ENCODE data around the gene ZNF865. TPM values are rescaled to one million over a fixed set of nuclear protein-coding genes. Genes with fewer than 3 reads are reported as not detected.

ZNF865 gene
- polyA plus RNA-seq, 2 donors = 4.3 to 5.9 TPM

GRCh38 chr19:55596304-55596703, 9.1 kb upstream of the ZNF865 start:
- Histone ChIP-seq H3K9me3 (ENCODE audit: control insufficient read depth in 2 of 2, insufficient read depth in 1 of 2, low read depth in 1 of 2, low read length in 1 of 2) (no peaks in the 10 kb centered on the region), H3K27ac (ENCODE audit: low read depth in 2 of 2, low read length in 1 of 2) (no peak overlapping the region), H3K36me3 (ENCODE audit: control insufficient read depth in 2 of 2, insufficient read depth in 2 of 2, low read length in 1 of 2) (peaks cover 0 to 19% of the 10 kb centered on the region in 2 donors), H3K4me1 (ENCODE audit: control insufficient read depth in 2 of 2, insufficient read depth in 2 of 2, low read length in 1 of 2) (peaks cover 0 to 2% of the 10 kb centered on the region in 2 donors), H3K27me3 (ENCODE audit: control insufficient read depth in 1 of 2, insufficient read depth in 2 of 2, low read length in 2 of 2) (no peaks in the 10 kb centered on the region), H3K4me3 (ENCODE audit: low read depth in 1 of 2, low read length in 2 of 2) (no peak overlapping the region)
- WGBS, 2 donors = 94 to 96% methylated on average over 3 of the region's 3 CpGs

- peaks cover 0 to 18% of the 10 kb centered on the region in 2 donors for H3K36me3 ChIP-seq (ENCODE audit: control insufficient read depth in 2 of 2, insufficient read depth in 2 of 2, low read length in 1 of 2)
- WGBS, 2 donors = 95 to 96% methylated on average over 30 of the region's 30 CpGs
- H3K27me3 ChIP-seq (ENCODE audit: control insufficient read depth in 1 of 2, insufficient read depth in 2 of 2, low read length in 2 of 2) = no peaks in the 10 kb centered on the region
- H3K4me3 ChIP-seq (ENCODE audit: low read depth in 1 of 2, low read length in 2 of 2) = no peak overlapping the region
- peaks cover 0 to 2% of the 10 kb centered on the region in 2 donors for H3K4me1 ChIP-seq (ENCODE audit: control insufficient read depth in 2 of 2, insufficient read depth in 2 of 2, low read length in 1 of 2)
- no peaks in the 10 kb centered on the region for H3K9me3 ChIP-seq (ENCODE audit: control insufficient read depth in 2 of 2, insufficient read depth in 1 of 2, low read depth in 1 of 2, low read length in 1 of 2)
- H3K27ac ChIP-seq (ENCODE audit: low read depth in 2 of 2, low read length in 1 of 2) = no peak overlapping the region
These were observed 7.9 kb upstream of the ZNF865 start for GRCh38 chr19:55597501-55597921.

- Histone ChIP-seq H3K4me3 (ENCODE audit: low read depth in 1 of 2, low read length in 2 of 2) (no peak overlapping the region), H3K4me1 (ENCODE audit: control insufficient read depth in 2 of 2, insufficient read depth in 2 of 2, low read length in 1 of 2) (peaks cover 0 to 2% of the 10 kb centered on the region in 2 donors), H3K27me3 (ENCODE audit: control insufficient read depth in 1 of 2, insufficient read depth in 2 of 2, low read length in 2 of 2) (no peaks in the 10 kb centered on the region), H3K27ac (ENCODE audit: low read depth in 2 of 2, low read length in 1 of 2) (no peak overlapping the region), H3K36me3 (ENCODE audit: control insufficient read depth in 2 of 2, insufficient read depth in 2 of 2, low read length in 1 of 2) (peaks cover 0 to 23% of the 10 kb centered on the region in 2 donors), H3K9me3 (ENCODE audit: control insufficient read depth in 2 of 2, insufficient read depth in 1 of 2, low read depth in 1 of 2, low read length in 1 of 2) (no peaks in the 10 kb centered on the region)
- 86 to 92% methylated on average over 9 of the region's 9 CpGs for WGBS, 2 donors
These were observed 7.4 kb upstream of the ZNF865 start for GRCh38 chr19:55598034-55598433.

GRCh38 chr19:55598719-55599467, 6.6 kb upstream of the ZNF865 start:
- Histone ChIP-seq H3K27ac (ENCODE audit: low read depth in 2 of 2, low read length in 1 of 2) (peak overlapping the region; percentile 86 to 100), H3K9me3 (ENCODE audit: control insufficient read depth in 2 of 2, insufficient read depth in 1 of 2, low read depth in 1 of 2, low read length in 1 of 2) (no peaks in the 10 kb centered on the region), H3K4me1 (ENCODE audit: control insufficient read depth in 2 of 2, insufficient read depth in 2 of 2, low read length in 1 of 2) (peaks cover 0 to 2% of the 10 kb centered on the region in 2 donors), H3K36me3 (ENCODE audit: control insufficient read depth in 2 of 2, insufficient read depth in 2 of 2, low read length in 1 of 2) (peaks cover 0 to 21% of the 10 kb centered on the region in 2 donors), H3K4me3 (ENCODE audit: low read depth in 1 of 2, low read length in 2 of 2) (peak overlapping the region; percentile 57 to 78), H3K27me3 (ENCODE audit: control insufficient read depth in 1 of 2, insufficient read depth in 2 of 2, low read length in 2 of 2) (no peaks in the 10 kb centered on the region)
- 6 to 7% methylated on average over 23 to 26 of the region's 26 CpGs for WGBS, 2 donors

GRCh38 chr19:55599468-55599841, 6.0 kb upstream of the ZNF865 start, which contains the start of gene FIZ1:
Gene FIZ1 (minus strand): TSS chr19:55599517. CDS start chr19:55597865, 1,652 bp downstream.
- H3K4me1 ChIP-seq (ENCODE audit: control insufficient read depth in 2 of 2, insufficient read depth in 2 of 2, low read length in 1 of 2) = peaks cover 0 to 3% of the 10 kb centered on the region in 2 donors
- H3K36me3 ChIP-seq (ENCODE audit: control insufficient read depth in 2 of 2, insufficient read depth in 2 of 2, low read length in 1 of 2) = peaks cover 0 to 21% of the 10 kb centered on the region in 2 donors
- no peaks in the 10 kb centered on the region for H3K27me3 ChIP-seq (ENCODE audit: control insufficient read depth in 1 of 2, insufficient read depth in 2 of 2, low read length in 2 of 2)
- peak within 1 kb of the TSS; percentile 57 to 78 for H3K4me3 ChIP-seq (ENCODE audit: low read depth in 1 of 2, low read length in 2 of 2)
- WGBS, 2 donors = 0 to 1% methylated on average over 19 to 23 of the region's 23 CpGs
- no peaks in the 10 kb centered on the region for H3K9me3 ChIP-seq (ENCODE audit: control insufficient read depth in 2 of 2, insufficient read depth in 1 of 2, low read depth in 1 of 2, low read length in 1 of 2)
- H3K27ac ChIP-seq (ENCODE audit: low read depth in 2 of 2, low read length in 1 of 2) = peak within 1 kb of the TSS; percentile 86 to 100

GRCh38 chr19:55599842-55600661, 5.4 kb upstream of the ZNF865 start, which contains the start of gene ZNF524:
Gene ZNF524 (plus strand): TSS chr19:55600288. CDS start chr19:55602113, 1,825 bp downstream.
- Histone ChIP-seq H3K27ac (ENCODE audit: low read depth in 2 of 2, low read length in 1 of 2) (peak within 1 kb of the TSS; percentile 86 to 100), H3K27me3 (ENCODE audit: control insufficient read depth in 1 of 2, insufficient read depth in 2 of 2, low read length in 2 of 2) (no peaks in the 10 kb centered on the region), H3K36me3 (ENCODE audit: control insufficient read depth in 2 of 2, insufficient read depth in 2 of 2, low read length in 1 of 2) (peaks cover 0 to 21% of the 10 kb centered on the region in 2 donors), H3K9me3 (ENCODE audit: control insufficient read depth in 2 of 2, insufficient read depth in 1 of 2, low read depth in 1 of 2, low read length in 1 of 2) (no peaks in the 10 kb centered on the region), H3K4me3 (ENCODE audit: low read depth in 1 of 2, low read length in 2 of 2) (peak within 1 kb of the TSS; percentile 57 to 78), H3K4me1 (ENCODE audit: control insufficient read depth in 2 of 2, insufficient read depth in 2 of 2, low read length in 1 of 2) (peaks cover 0 to 7% of the 10 kb centered on the region in 2 donors)
- WGBS, 2 donors = 1% methylated on average over 33 to 97 of the region's 97 CpGs

- Histone ChIP-seq H3K4me3 (ENCODE audit: low read depth in 1 of 2, low read length in 2 of 2) (peak overlapping the region; percentile 57 to 78), H3K27ac (ENCODE audit: low read depth in 2 of 2, low read length in 1 of 2) (peak overlapping the region; percentile 86 to 100), H3K36me3 (ENCODE audit: control insufficient read depth in 2 of 2, insufficient read depth in 2 of 2, low read length in 1 of 2) (peaks cover 0 to 18% of the 10 kb centered on the region in 2 donors), H3K9me3 (ENCODE audit: control insufficient read depth in 2 of 2, insufficient read depth in 1 of 2, low read depth in 1 of 2, low read length in 1 of 2) (no peaks in the 10 kb centered on the region), H3K4me1 (ENCODE audit: control insufficient read depth in 2 of 2, insufficient read depth in 2 of 2, low read length in 1 of 2) (peaks cover 0 to 7% of the 10 kb centered on the region in 2 donors), H3K27me3 (ENCODE audit: control insufficient read depth in 1 of 2, insufficient read depth in 2 of 2, low read length in 2 of 2) (no peaks in the 10 kb centered on the region)
- 2 to 4% methylated on average over 15 of the region's 15 CpGs for WGBS, 2 donors
These were observed 4.8 kb upstream of the ZNF865 start for GRCh38 chr19:55600662-55601028.

GRCh38 chr19:55601084-55601483, 4.4 kb upstream of the ZNF865 start:
- Histone ChIP-seq H3K4me1 (ENCODE audit: control insufficient read depth in 2 of 2, insufficient read depth in 2 of 2, low read length in 1 of 2) (peaks cover 0 to 7% of the 10 kb centered on the region in 2 donors), H3K9me3 (ENCODE audit: control insufficient read depth in 2 of 2, insufficient read depth in 1 of 2, low read depth in 1 of 2, low read length in 1 of 2) (no peaks in the 10 kb centered on the region), H3K36me3 (ENCODE audit: control insufficient read depth in 2 of 2, insufficient read depth in 2 of 2, low read length in 1 of 2) (peaks cover 0 to 17% of the 10 kb centered on the region in 2 donors), H3K27ac (ENCODE audit: low read depth in 2 of 2, low read length in 1 of 2) (peak overlapping the region; percentile 86 to 100), H3K4me3 (ENCODE audit: low read depth in 1 of 2, low read length in 2 of 2) (peak overlapping the region; percentile 57 to 78), H3K27me3 (ENCODE audit: control insufficient read depth in 1 of 2, insufficient read depth in 2 of 2, low read length in 2 of 2) (no peaks in the 10 kb centered on the region)
- WGBS, 2 donors = 49 to 54% methylated on average over 4 of the region's 4 CpGs

GRCh38 chr19:55602104-55603001, 3.1 kb upstream of the ZNF865 start:
- Histone ChIP-seq H3K27ac (ENCODE audit: low read depth in 2 of 2, low read length in 1 of 2) (no peak overlapping the region), H3K4me1 (ENCODE audit: control insufficient read depth in 2 of 2, insufficient read depth in 2 of 2, low read length in 1 of 2) (peaks cover 0 to 9% of the 10 kb centered on the region in 2 donors), H3K4me3 (ENCODE audit: low read depth in 1 of 2, low read length in 2 of 2) (no peak overlapping the region), H3K36me3 (ENCODE audit: control insufficient read depth in 2 of 2, insufficient read depth in 2 of 2, low read length in 1 of 2) (peaks cover 0 to 12% of the 10 kb centered on the region in 2 donors), H3K9me3 (ENCODE audit: control insufficient read depth in 2 of 2, insufficient read depth in 1 of 2, low read depth in 1 of 2, low read length in 1 of 2) (no peaks in the 10 kb centered on the region), H3K27me3 (ENCODE audit: control insufficient read depth in 1 of 2, insufficient read depth in 2 of 2, low read length in 2 of 2) (no peaks in the 10 kb centered on the region)
- 92 to 94% methylated on average over 53 to 60 of the region's 60 CpGs for WGBS, 2 donors
